ENCODE measurements around the gene RNF220. TPM values are rescaled to one million over a fixed set of nuclear protein-coding genes. Genes with fewer than 3 reads are reported as not detected.

RNF220 gene
- total and polyA plus RNA-seq, 2 experiments from 2014 or later, result 77.2 to 117 TPM

- TF ChIP-seq, protein P1, sequence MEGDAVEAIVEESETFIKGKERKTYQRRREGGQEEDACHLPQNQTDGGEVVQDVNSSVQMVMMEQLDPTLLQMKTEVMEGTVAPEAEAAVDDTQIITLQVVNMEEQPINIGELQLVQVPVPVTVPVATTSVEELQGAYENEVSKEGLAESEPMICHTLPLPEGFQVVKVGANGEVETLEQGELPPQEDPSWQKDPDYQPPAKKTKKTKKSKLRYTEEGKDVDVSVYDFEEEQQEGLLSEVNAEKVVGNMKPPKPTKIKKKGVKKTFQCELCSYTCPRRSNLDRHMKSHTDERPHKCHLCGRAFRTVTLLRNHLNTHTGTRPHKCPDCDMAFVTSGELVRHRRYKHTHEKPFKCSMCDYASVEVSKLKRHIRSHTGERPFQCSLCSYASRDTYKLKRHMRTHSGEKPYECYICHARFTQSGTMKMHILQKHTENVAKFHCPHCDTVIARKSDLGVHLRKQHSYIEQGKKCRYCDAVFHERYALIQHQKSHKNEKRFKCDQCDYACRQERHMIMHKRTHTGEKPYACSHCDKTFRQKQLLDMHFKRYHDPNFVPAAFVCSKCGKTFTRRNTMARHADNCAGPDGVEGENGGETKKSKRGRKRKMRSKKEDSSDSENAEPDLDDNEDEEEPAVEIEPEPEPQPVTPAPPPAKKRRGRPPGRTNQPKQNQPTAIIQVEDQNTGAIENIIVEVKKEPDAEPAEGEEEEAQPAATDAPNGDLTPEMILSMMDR (IDR thresholded peaks at IDR 0.05; ENCODE audit: poor library complexity), result no peak
- TF ChIP-seq EZH2phosphoT487 (IDR thresholded peaks at IDR 0.05; ENCODE audit: low read depth, severe bottlenecking, unreplicated experiment) (no peak), EZH2 (IDR thresholded peaks at IDR 0.05; ENCODE audit: borderline replicate concordance) (no peak)
- H3K4me3 ChIP-seq, result no peak overlapping the region
- H3K4me2 ChIP-seq, result no peak overlapping the region
- no peaks in the 10 kb centered on the region for H3K9me2 ChIP-seq (replicated peaks; ENCODE audit: insufficient read depth)
- H4K20me1 ChIP-seq (ENCODE audit: insufficient read depth, poor library complexity, severe bottlenecking), result no peaks in the 10 kb centered on the region
- no peak overlapping the region for H2AFZ ChIP-seq
- no peaks in the 10 kb centered on the region for H3K27me3 ChIP-seq
- no peaks in the 10 kb centered on the region for H3K36me3 ChIP-seq (replicated peaks; ENCODE audit: insufficient read depth, low read depth)
- H3K79me2 ChIP-seq, result peaks cover 11% of the 10 kb centered on the region
- no peaks in the 10 kb centered on the region for H3K9me3 ChIP-seq (ENCODE audit: low read depth)
- peaks cover 21% of the 10 kb centered on the region for H3K4me1 ChIP-seq (ENCODE audit: insufficient read depth)
- peak overlapping the region; percentile 84 for H3K27ac ChIP-seq
- no peak for DNase-seq (ENCODE audit: low spot score)
- WGBS (ENCODE audit: low lambda C conversion rate, missing lambda C conversion rate), result 88% methylated on average over 5 of the region's 5 CpGs
Measured at GRCh38 chr1:44676484-44677200, 271.6 kb downstream of the RNF220 start.

- Histone ChIP-seq H2AFZ (no peak overlapping the region), H3K79me2 (peaks cover 5% of the 10 kb centered on the region), H3K27ac (peak overlapping the region; percentile 84), H3K4me3 (no peak overlapping the region), H3K9me3 (ENCODE audit: low read depth) (no peaks in the 10 kb centered on the region), H3K9me2 (replicated peaks; ENCODE audit: insufficient read depth) (no peaks in the 10 kb centered on the region), H4K20me1 (ENCODE audit: insufficient read depth, poor library complexity, severe bottlenecking) (no peaks in the 10 kb centered on the region), H3K4me2 (no peak overlapping the region), H3K4me1 (ENCODE audit: insufficient read depth) (peaks cover 15% of the 10 kb centered on the region), H3K27me3 (no peaks in the 10 kb centered on the region), H3K36me3 (replicated peaks; ENCODE audit: insufficient read depth, low read depth) (no peaks in the 10 kb centered on the region)
- 66% methylated on average over 6 of the region's 6 CpGs for WGBS (ENCODE audit: low lambda C conversion rate, missing lambda C conversion rate)
- DNase-seq (ENCODE audit: low spot score), result peak; percentile 41
- TF ChIP-seq EZH2 (IDR thresholded peaks at IDR 0.05; ENCODE audit: borderline replicate concordance), result no peak
- TF ChIP-seq, protein P1 (IDR thresholded peaks at IDR 0.05; ENCODE audit: poor library complexity), result peak; percentile 37
Measured at GRCh38 chr1:44677201-44677766, 272.2 kb downstream of the RNF220 start.

DNA sequence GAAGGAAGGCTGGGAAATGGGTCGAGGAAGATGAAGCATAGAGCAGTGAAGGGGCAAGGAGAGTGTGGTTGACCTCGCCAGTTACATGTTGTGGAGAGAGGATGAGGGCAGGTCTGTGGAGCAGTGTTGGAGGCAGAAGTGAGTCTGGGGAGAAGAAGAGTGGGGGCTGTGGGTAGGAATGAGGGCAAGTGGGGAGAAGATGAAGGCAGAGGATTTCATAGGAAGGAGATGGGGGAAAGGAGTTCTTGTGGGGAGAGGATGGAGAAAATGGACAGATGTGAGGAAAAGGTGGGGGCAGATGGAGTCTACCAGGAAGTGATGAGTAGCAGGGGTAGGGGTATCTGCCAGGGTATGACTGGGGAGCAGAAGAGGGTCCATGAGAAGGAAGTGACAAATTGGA, 273.1 kb downstream of the RNF220 start:
- DNase-seq (ENCODE audit: low spot score), result no peak
- WGBS (ENCODE audit: low lambda C conversion rate, missing lambda C conversion rate), result 96% methylated on average over 2 of the region's 2 CpGs

More for the DNA sequence above, 273.1 kb downstream of the RNF220 start:
- Histone ChIP-seq H3K9me2 (replicated peaks; ENCODE audit: insufficient read depth) (no peaks in the 10 kb centered on the region), H3K27ac (no peak overlapping the region), H3K9me3 (ENCODE audit: low read depth) (no peaks in the 10 kb centered on the region), H3K36me3 (replicated peaks; ENCODE audit: insufficient read depth, low read depth) (no peaks in the 10 kb centered on the region), H3K4me2 (no peak overlapping the region), H2AFZ (no peak overlapping the region), H3K27me3 (no peaks in the 10 kb centered on the region), H3K4me1 (ENCODE audit: insufficient read depth) (peaks cover 10% of the 10 kb centered on the region), H3K79me2 (peaks cover 4% of the 10 kb centered on the region), H3K4me3 (no peak overlapping the region), H4K20me1 (ENCODE audit: insufficient read depth, poor library complexity, severe bottlenecking) (no peaks in the 10 kb centered on the region)
- TF ChIP-seq EZH2phosphoT487 (IDR thresholded peaks at IDR 0.05; ENCODE audit: low read depth, severe bottlenecking, unreplicated experiment) (no peak), EZH2 (IDR thresholded peaks at IDR 0.05; ENCODE audit: borderline replicate concordance) (no peak)
- TF ChIP-seq, protein P1 (IDR thresholded peaks at IDR 0.05; ENCODE audit: poor library complexity), result no peak
